ENCODE data around the gene KCNQ2. TPM values are rescaled to one million over a fixed set of nuclear protein-coding genes. Genes with fewer than 3 reads are reported as not detected.

Gene KCNQ2
- polyA plus RNA-seq, 4 donors: 4.9 to 9.0 (median 5.1) TPM

DNA sequence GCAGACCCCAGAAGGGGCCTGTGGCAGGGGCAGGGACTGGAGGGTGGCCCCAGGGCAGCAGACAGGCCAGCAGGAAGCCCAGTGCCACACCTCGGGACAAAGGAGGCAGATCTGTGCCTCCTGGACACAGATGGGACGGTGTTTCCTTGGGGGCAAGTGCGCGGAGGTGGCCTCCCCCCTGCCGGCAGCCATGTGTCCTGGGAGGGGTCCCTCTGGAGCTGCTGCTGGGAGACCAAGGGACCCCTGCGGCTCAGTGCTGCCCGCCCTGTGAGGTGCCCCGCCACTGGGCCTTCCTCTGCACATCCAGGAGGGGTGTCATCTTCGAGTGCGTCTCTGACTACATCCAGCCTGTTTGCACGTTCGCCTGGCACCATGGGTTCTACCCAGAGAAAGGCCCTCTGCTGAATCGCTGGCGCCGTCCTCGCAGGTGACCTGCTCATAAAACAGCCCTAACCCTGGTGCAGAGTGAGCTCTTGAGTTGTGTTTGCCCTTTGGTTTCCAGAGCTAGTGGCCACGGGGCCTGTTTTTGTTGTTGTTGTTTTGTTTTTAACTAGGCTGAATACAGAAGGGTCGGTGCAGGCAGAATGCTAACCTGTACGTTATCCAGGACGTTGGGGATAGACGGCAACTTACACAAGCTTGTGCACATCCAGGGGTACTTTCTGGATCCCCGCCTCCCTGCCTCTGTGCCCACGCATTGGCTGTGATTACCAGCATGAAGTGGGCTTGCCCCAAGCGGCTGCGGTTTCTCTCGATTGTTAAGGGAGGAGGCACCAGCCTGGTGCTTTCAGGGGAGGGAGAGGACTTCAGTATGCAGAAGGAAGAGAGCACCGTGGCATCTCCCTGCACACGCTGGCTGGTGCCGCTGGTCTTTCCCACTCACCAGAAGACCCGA lies 1.3 kb upstream of the KCNQ2 start:
- no peak for DNase-seq (ENCODE audit: low read depth in 4 of 4, low spot score in 3 of 4)

DNA sequence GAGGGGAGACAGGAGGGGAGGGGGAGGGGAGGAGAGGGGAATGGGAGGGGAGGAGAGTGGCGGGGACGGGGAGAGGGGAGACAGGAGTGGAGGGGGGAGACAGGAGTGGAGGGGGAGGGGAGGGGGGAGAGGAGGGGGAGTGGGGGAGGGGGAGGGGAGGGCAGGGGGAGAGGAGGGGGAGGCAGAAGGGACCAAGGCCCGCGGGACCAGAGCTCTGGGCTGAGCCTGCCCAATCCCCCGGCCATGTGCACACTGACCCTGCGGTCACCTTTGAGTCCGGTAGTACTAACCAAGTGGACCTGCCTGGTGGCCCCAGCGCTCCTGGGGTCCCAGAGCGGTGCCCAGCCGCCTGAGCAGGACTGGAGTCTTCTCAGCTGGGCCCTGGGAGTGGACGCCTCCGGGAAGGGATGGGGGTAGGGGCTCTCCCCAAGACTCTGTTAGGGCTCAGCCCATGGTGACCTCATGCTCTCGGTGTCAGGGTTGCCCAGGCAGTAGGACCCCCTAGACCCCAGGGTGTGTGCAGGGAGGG lies 471 bp upstream of the KCNQ2 start:
- no peak for DNase-seq (ENCODE audit: low read depth in 4 of 4, low spot score in 3 of 4)

DNA sequence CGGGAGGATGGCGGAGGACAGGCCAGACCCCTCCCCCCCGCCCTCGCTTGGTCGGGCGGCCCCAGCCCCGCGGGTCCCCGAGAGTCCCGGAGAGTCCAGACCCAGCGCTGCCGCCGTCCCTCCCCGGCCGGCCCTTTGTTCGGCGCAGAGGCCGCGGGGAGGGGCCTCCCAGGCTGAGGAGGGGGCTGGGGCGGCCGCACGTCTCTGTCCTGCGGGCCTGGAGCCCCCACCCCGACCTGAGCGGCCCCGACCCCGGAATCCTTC lies 806 bp downstream of the KCNQ2 start:
- DNase-seq (ENCODE audit: low read depth in 4 of 4, low spot score in 3 of 4): no peak

DNA sequence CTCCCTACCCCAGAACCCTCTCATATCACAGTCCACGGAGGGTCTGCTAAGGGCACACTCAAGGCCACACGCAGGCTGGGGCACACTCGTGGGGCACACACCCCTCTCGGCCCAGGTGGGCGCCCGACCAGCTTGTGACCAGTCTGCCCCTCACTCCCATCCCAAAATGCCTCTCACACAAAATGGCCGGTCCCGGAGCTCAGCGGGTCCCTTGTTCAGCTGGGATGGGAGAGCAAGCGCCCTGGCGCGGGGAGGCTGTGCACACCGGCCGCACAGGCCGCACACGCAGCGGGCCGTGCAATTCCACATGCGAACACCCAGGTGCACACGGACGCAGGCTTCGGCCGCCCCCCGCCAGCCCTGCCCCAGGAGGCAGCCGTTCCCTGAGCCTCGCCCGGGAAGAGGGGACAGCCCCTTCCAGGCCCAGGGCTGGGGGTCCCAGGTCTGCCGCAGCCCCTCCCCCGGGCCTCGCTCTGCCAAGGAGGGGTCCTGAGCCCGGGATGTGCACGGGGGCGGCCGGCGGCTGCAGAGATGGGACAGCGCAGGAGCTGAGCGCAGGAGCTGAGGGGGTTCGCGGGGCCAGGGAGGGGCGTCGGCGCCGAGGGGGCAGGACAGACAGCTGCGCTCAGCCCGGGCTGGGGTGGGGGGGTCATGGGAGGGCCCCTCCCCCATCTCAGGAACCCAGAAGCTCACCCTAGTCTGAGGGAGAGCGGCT lies 1.3 kb downstream of the KCNQ2 start:
- DNase-seq (ENCODE audit: low read depth in 4 of 4, low spot score in 3 of 4): no peak

DNA sequence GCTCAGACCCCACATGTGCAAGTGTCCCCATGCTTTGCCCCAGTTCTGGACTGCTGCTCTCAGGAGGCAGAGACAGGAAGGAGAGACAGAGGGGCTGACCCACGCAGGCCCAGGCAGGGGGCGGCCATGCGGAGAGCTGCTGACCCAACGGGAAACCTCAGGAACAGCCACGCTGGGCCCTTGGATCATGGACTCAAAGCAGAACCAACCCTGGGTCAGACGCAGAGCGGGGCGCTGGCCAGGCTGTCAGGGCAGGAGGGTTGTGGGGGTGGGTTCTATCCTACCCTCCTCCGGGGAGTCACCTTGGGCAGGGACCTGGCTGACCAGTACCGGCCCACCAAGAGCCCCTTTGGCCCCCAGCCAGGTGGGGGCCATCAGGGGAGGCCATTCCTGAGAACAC lies 2.0 kb downstream of the KCNQ2 start:
- DNase-seq (ENCODE audit: low read depth in 4 of 4, low spot score in 3 of 4): no peak

DNA sequence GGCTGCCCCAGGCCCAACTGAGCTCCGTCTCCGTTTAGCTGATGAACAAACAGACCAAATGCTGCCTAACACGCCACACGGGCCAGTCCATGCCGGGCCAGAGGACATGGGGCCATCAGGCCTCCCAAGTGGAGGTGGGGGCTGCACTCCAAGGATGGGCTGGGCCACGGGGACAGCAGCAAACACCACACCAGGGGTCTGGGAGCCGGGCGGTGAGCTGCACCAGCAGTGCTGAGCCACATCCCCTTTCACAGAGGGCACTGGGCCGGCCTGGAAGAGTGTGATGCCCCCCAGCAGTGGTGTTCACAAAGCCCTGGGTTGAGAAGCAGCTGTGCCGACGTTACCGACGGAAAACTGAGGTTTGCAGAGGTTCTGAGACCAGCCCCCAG lies 2.7 kb downstream of the KCNQ2 start:
- DNase-seq (ENCODE audit: low read depth in 4 of 4, low spot score in 3 of 4): no peak

DNA sequence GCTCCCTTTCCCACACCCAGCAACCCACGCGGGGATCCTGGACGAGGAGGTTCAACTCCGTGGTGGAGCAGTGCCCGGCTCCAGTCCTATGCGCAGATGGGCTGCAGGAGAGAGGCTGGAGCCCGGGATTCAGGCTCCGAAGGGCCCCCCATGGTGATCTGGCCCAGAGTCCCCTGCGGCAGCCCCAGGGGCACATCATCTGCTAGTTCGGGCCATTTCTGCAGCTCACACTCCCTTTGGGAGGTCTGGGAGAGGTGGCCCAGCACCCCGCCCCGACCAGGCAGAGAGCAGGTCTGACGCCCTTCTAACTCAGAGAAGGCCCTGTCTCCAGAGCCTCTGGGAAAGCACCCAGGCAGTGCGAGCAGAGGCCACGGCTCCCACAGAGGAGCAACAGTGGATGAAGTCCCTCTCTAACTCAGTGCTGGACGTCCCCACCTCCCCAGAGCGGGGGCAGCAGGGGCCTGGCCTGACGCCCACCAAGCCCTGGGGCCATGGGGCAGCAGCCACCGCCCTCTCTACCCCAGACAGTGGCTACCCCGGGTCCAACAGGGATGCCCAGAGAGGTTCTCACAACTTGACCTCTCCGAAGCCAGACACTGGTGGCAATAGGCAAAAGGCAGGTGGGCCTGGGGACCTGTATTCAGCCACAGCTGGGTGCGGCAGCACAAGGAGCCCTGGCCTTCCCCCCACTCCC lies 3.3 kb downstream of the KCNQ2 start:
- DNase-seq (ENCODE audit: low read depth in 4 of 4, low spot score in 3 of 4): no peak

DNA sequence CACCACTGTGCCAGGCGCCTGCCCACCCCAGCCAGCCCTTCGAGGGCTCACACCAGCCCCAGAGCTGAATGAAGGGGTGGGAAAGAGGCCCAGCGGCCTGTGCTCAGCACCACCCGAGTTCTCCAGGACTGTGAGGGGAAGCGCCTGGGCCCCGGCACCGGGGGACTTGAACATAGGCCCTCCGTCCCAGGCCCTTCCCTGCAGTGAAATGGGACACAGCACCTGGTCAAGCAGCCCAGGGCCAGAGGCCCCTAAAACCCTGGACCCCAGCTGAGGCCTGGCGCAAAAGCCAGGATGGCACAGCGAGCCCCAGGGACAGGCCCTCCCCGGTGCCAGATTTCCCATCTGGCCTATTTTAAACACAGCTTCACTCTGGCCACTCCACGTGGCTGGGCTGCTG lies 4.0 kb downstream of the KCNQ2 start:
- DNase-seq (ENCODE audit: low read depth in 4 of 4, low spot score in 3 of 4): no peak

DNA sequence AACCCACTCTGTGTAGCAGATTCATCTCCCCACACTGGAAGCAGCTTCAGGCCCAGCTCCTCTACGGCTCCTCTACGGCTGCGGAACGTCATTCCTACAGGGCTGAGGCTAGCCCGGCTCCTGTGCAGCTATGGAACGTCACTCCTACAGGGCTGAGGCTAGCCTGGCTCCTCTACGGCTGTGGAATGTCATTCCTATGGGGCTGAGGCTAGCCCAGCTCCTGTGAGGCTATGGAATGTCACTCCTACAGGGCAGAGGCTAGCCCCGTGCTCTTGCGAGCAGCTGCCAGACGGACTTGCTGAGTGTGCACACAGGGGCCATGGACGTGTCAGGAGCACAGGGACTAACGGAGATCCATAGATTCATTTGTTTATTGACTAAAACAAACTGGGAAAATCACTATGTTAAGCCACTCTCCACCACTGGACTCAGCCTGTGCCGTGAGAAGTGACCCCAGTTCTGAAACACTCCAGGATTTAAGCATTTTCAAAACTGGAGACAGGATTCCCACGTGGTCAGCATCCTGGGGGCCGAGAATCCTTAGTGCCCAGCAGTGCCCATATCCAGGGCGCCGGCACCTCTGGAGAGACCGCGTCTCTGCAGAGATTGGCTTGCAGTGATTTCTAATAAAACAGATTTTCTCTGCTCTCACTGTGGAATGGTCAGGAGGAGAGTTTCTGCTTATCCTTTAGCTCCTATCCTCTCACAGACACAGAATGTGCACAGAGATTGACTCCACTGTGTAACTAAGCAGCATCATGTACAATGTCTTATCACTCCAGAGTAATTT lies 5.0 kb downstream of the KCNQ2 start:
- DNase-seq (ENCODE audit: low read depth in 4 of 4, low spot score in 3 of 4): no peak

DNA sequence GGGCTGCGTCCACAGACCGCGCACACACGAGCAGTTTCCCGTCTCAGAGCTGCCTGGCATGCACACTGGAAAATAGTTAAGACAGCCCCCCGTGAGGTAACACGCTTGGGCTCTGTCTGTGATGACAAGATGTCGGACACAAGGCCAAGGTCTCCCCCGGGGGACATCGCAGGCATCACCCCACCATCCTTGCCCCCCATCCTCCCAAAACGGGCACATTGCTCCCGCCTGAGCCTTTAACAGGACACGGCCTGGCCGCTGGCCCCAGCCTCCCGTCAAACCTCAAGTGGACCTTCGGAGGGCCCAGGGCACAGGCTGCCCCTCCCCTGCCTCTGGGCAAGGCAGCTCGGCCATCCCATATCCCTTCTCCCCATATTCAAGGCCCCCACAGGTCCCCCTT lies 5.6 kb downstream of the KCNQ2 start:
- no peak for DNase-seq (ENCODE audit: low read depth in 4 of 4, low spot score in 3 of 4)

DNA sequence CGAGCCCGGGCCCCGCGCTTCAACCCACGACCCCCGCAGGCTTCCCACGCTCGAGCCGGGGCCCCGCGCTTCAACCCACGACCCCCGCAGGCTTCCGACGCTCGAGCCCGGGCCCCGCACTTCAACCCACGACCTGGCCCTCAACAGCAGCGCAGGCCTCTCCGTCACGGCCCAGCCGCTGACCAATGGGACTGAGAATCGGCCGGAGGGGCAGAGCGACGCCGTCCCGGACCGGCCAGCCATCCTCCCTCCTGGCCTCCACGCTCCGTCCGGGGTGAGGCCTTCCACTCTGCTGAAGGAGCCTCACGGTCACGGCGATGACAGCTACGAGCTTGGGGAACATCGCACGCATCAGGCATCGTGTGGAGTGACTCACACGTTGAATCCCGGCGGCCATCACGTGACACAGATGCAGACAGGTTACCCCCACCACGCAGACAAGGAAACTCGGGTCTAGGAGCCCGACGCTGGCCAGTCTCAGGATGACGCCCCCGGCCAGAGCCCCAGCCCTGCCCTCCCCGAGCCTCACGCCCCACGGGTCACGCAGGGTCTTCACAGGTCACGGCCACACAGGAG lies 6.1 kb downstream of the KCNQ2 start:
- no peak for DNase-seq (ENCODE audit: low read depth in 4 of 4, low spot score in 3 of 4)

DNA sequence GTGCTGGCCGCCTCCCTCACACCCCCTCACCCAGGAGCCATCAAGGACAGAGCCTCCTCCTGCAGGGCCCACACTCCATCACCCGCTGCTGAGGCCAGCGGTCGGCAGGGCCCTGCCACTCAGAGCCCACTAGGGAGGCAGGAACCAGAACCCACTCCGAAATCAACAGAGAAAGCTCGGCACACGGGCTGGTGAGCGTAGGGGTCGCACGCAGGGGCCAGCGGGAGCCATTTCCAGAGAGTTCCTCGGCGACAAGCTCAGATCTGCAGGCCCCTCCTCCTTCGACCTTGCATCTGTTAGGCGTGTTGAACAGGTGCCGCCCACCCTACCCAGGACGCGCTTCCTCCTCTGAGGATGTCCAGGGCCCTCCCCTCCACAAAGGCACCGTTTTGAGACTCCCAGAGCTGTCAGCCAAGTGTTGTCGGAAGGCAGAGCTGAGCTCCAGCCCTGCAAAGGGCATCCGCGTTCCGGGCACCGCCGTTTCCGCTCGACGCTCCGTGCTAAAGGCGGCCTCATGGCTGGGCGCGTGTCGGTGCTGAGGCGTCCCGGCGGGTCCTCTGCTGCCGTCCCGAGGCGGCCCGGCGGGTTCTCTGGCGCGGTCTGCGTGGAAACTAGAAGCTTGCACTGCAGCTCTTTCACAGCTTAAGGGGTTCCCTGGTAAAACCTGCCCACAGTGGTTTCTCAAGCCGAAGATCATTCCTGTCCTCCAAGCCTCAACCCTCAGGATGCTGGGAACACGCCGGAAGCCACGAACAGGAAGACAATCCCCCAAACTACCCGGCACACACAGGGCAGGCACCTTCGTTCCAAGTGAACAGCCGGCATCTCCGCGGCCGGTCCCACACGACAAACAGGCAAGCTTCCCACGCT lies 6.8 kb downstream of the KCNQ2 start:
- DNase-seq (ENCODE audit: low read depth in 4 of 4, low spot score in 3 of 4): no peak

DNA sequence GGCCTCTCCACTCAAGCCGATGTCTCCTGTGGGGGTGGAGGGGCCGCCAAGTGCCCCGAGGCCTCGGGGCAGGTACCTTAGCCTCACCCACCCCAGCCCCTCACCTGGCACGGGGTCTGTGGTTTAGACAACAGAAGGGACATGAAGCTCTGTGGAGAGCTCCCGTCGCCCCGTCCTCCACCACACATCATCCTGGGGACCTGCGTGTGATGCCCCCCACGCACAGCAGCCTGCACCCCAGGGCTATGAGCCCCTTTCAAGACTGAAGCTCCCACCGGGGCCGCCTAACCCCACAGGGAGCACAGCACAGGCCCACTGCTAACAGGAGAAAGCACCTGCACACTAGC lies 8.2 kb downstream of the KCNQ2 start:
- DNase-seq (ENCODE audit: low read depth in 4 of 4, low spot score in 3 of 4): no peak

DNA sequence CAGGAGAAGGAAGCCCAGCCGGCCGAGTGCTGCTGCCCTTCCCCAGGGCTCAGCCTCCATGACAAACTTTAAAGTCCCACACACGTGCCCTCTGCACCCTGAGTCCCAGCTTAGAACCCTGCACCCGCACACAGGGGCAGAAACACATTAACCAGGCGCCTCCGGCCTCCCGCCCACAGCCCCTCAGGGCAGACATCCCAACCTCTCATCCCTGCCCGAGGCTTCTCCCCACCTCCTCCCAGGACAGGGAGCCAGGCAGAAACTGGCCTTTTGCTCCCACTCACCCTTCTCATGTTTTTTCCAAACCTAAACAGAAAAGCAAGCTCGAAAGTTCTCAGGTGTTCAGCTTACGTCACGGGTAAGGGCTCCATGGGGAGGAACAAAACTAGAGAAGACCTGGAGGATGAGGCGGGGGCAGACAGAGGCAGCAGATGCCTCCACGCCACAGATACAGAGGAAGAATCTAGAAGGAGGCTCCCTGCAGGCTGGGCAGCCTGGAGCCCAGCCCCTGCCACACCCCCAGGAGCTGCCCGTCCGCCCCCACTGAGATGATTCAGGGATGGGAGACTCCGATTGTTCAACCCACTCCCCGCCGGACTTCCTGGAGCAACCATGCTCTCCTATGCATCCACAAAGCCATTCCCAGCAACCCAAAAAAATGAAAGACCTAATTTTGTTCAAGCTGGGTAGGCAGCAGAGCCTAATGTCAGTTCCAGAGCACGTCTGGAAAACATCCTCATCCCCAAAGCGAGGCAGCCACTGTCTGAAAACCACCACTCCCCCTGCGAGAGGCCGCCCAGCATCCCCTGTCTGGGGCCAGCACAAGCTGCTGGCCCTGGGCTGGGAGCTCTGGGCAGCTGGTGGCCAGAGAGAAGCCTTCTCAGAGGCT lies 8.8 kb downstream of the KCNQ2 start:
- DNase-seq (ENCODE audit: low read depth in 4 of 4, low spot score in 3 of 4): no peak

DNA sequence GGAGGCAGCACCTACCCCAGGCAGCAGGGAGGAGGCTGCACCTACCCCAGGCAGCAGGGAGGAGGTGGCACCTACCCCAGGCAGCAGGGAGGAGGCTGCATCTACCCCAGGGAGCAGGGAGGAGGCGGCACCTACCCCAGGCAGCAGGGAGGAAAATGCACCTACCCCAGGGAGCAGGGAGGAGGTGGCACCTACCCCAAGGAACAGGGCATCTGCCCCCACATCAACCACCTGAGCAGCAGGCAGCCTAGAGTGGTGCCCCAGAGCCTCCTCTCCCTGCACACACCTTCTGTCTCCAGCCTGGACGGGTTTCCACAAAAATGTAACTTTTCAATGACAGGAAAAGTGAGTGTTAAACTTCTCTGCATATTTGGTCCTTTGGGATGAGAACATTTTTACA lies 10.2 kb downstream of the KCNQ2 start:
- no peak for DNase-seq (ENCODE audit: low read depth in 4 of 4, low spot score in 3 of 4)

DNA sequence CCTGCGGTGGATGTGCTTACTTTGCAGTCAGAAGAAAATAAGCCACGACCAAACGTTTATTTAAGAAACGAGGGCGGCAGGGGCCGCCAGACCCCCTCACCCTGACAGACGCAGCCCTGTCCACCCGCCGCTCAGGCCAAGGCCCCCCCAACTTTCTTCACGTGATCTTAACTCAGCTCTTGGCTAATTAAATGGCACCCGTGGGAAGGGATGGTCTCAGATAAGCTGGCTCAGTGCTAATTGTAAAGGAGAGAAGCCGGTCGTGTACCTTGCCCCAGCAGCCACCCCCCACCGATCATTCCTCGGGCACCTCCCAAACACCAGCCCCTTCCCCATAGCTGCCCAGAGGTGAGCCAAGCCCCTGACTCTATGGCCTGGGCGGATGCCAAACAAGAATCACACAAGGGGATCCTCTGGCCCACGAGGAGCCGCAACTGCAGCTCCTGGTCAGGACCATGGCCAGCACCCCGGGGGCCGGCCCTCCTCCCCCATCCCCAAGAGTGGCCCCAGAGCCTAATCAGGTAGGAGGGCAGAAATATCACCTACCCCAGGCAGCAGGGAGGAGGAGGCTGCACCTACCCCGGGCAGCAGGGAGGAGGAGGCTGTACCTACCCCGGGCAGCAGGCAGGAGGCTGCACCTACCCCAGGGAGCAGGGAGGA lies 11.2 kb downstream of the KCNQ2 start:
- DNase-seq (ENCODE audit: low read depth in 4 of 4, low spot score in 3 of 4): no peak

DNA sequence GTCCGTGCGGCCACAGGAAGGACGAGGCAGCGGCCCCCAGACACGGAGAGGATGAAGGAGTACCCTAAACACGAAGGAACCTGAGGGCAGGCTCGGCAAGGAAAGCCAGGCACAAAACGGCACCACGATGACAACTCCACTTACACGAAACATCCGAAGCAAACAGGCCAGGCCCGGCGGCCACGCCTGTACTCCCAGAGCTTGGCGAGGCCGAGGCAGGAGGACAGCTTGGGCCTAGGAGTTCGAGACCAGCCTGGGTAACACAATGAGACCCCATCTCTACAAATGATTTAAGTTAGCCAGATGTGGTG lies 13.4 kb downstream of the KCNQ2 start:
- DNase-seq (ENCODE audit: low read depth in 4 of 4, low spot score in 3 of 4): no peak
